ENCODE data around the gene MRPS21.

MRPS21 gene

DNA sequence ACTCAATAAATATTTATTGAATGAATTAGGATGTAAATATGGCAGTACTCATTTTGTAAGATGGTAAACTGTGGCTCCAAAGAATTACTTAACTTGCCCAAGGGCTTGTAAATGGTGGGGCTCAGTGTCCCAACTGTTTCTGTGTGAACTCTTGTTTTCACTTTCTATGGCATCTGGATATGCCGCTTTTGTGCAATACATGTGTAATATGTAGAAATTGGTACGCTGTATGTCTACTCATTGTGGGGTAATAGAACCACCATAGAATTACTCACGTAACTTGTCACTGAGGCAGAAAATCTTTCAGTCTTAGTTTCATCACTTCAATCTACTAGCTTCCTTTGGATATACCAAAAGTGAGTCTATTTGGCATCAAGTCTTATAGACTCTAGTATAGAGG is 28.6 kb downstream of the MRPS21 start:
- Histone ChIP-seq H3K4me3 (replicated peaks; ENCODE audit: low read depth, low read length) (peak overlapping the region; percentile 71), H3K27me3 (replicated peaks; ENCODE audit: control insufficient read depth, insufficient read depth, low read length) (no peaks in the 10 kb centered on the region), H3K36me3 (ENCODE audit: control insufficient read depth, insufficient read depth, low read length) (peaks cover 4% of the 10 kb centered on the region)
- TF ChIP-seq, protein P1, sequence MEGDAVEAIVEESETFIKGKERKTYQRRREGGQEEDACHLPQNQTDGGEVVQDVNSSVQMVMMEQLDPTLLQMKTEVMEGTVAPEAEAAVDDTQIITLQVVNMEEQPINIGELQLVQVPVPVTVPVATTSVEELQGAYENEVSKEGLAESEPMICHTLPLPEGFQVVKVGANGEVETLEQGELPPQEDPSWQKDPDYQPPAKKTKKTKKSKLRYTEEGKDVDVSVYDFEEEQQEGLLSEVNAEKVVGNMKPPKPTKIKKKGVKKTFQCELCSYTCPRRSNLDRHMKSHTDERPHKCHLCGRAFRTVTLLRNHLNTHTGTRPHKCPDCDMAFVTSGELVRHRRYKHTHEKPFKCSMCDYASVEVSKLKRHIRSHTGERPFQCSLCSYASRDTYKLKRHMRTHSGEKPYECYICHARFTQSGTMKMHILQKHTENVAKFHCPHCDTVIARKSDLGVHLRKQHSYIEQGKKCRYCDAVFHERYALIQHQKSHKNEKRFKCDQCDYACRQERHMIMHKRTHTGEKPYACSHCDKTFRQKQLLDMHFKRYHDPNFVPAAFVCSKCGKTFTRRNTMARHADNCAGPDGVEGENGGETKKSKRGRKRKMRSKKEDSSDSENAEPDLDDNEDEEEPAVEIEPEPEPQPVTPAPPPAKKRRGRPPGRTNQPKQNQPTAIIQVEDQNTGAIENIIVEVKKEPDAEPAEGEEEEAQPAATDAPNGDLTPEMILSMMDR (IDR thresholded peaks at IDR 0.05; ENCODE audit: insufficient read depth, low read length, poor library complexity, severe bottlenecking) = no peak
- no peak for DNase-seq (ENCODE audit: extremely low read depth, insufficient read length)

GRCh38 chr1:150332651-150333290 is 39.1 kb downstream of the MRPS21 start:
- H3K36me3 ChIP-seq (ENCODE audit: control insufficient read depth, insufficient read depth, low read length) = peaks cover 13% of the 10 kb centered on the region
- no peaks in the 10 kb centered on the region for H3K27me3 ChIP-seq (replicated peaks; ENCODE audit: control insufficient read depth, insufficient read depth, low read length)
- H3K4me3 ChIP-seq (replicated peaks; ENCODE audit: low read depth, low read length) = no peak overlapping the region
- DNase-seq (ENCODE audit: extremely low read depth, insufficient read length) = no peak
- TF ChIP-seq, protein P1 (IDR thresholded peaks at IDR 0.05; ENCODE audit: insufficient read depth, low read length, poor library complexity, severe bottlenecking) = no peak

DNA sequence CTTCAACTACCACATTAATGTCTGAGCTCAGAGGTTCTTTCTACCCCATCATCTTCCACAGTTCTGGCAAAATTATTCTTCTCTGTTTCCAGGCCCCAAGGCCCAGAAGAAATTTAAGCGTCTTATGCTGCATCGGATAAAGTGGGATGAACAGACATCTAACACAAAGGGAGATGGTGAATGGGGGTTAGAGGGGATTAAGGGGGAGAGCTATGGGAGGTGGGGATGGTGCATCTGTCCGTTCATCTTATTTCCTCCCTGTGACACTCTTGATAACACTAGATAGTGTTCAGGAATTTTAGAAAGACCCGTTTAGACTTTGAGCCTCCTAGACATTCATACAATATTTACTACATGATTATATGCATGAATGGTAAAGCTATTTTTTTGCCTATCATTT is 52.7 kb downstream of the MRPS21 start:
- no peaks in the 10 kb centered on the region for H3K27me3 ChIP-seq (replicated peaks; ENCODE audit: control insufficient read depth, insufficient read depth, low read length)
- no peak overlapping the region for H3K4me3 ChIP-seq (replicated peaks; ENCODE audit: low read depth, low read length)
- peaks cover 15% of the 10 kb centered on the region for H3K36me3 ChIP-seq (ENCODE audit: control insufficient read depth, insufficient read depth, low read length)
- TF ChIP-seq, protein P1 (IDR thresholded peaks at IDR 0.05; ENCODE audit: insufficient read depth, low read length, poor library complexity, severe bottlenecking) = no peak
- DNase-seq (ENCODE audit: extremely low read depth, insufficient read length) = no peak

- H3K4me3 ChIP-seq (replicated peaks; ENCODE audit: low read depth, low read length) = no peak overlapping the region
- no peak for DNase-seq (ENCODE audit: extremely low read depth, insufficient read length)
- H3K36me3 ChIP-seq (ENCODE audit: control insufficient read depth, insufficient read depth, low read length) = peaks cover 9% of the 10 kb centered on the region
- no peaks in the 10 kb centered on the region for H3K27me3 ChIP-seq (replicated peaks; ENCODE audit: control insufficient read depth, insufficient read depth, low read length)
- TF ChIP-seq, protein P1 (IDR thresholded peaks at IDR 0.05; ENCODE audit: insufficient read depth, low read length, poor library complexity, severe bottlenecking) = no peak
Observed at GRCh38 chr1:150352866-150353265, 59.2 kb downstream of the MRPS21 start.

Data from GM06990 (cell line).